Erythroblast (primary cell): ENCODE measurements around the gene DBF4B.

Experiments used
- DNase-seq, 2 experiments: peaks; one replicate each; lab custom pipeline; 2025; lab: John Stamatoyannopoulos, UW
- GATA1 ChIP-seq: IDR thresholded peaks from 2 replicates; pipeline ENCODE4 v1.6.1; 2011; ENCODE audit warnings: low read depth, mild to moderate bottlenecking, control low read depth, low read length, moderate library complexity
- POLR2A ChIP-seq: IDR thresholded peaks from 2 replicates; pipeline ENCODE4 v1.6.1; 2011; ENCODE audit warnings: mild to moderate bottlenecking, low read length

The DBF4B gene

GRCh38 chr17:44774271-44775135 lies 66.0 kb downstream of the DBF4B start:
- DNase-seq, result peak; percentile 72 to 85
- TF ChIP-seq GATA1, result no peak
- no peak for TF ChIP-seq POLR2A

- DNase-seq, result peak; percentile 97 to 98
- TF ChIP-seq GATA1 (no peak), POLR2A (no peak)
Observed at GRCh38 chr17:44775136-44775837, 66.8 kb downstream of the DBF4B start.

- no peak for TF ChIP-seq POLR2A
- no peak for TF ChIP-seq GATA1
- DNase-seq, result no peak
Observed at GRCh38 chr17:44775838-44776621, 67.6 kb downstream of the DBF4B start.

GRCh38 chr17:44776628-44777393 lies 68.3 kb downstream of the DBF4B start:
- DNase-seq, result no peak
- TF ChIP-seq GATA1 (no peak), POLR2A (no peak)

- TF ChIP-seq POLR2A (no peak), GATA1 (no peak)
- no peak for DNase-seq
Observed at GRCh38 chr17:44777394-44778348, 69.2 kb downstream of the DBF4B start.

- TF ChIP-seq POLR2A (no peak), GATA1 (no peak)
- DNase-seq, result no peak
Observed at GRCh38 chr17:44778656-44779210, 70.3 kb downstream of the DBF4B start.

GRCh38 chr17:44779211-44780025 lies 71.0 kb downstream of the DBF4B start:
- peak; percentile 76 to 89 for DNase-seq
- TF ChIP-seq POLR2A (no peak), GATA1 (no peak)

GRCh38 chr17:44780161-44780560 lies 71.7 kb downstream of the DBF4B start:
- no peak for DNase-seq
- no peak for TF ChIP-seq GATA1

- DNase-seq, result no peak
- TF ChIP-seq GATA1 (no peak), POLR2A (no peak)
Observed at GRCh38 chr17:44780845-44781480, 72.5 kb downstream of the DBF4B start.

- DNase-seq, result no peak
- TF ChIP-seq POLR2A, result no peak
- no peak for TF ChIP-seq GATA1
Observed at GRCh38 chr17:44781551-44782325, 73.3 kb downstream of the DBF4B start.
